Endothelial cell of umbilical vein (primary cell): ENCODE data around the gene PPP1R12A. TPM values are rescaled to one million over a fixed set of nuclear protein-coding genes. Genes with fewer than 3 reads are reported as not detected.

Experiments
- BruUV-seq: library from RNA; stranded (reverse); fragments of 400-500 nt; replicated peaks from 2 replicates; lab custom pipeline; 2021; lab: Mats Ljungman, UMichigan
- CTCF ChIA-PET: fragments of 300-600, 350-600 bp; sonication (Branson Sonifier 250); formaldehyde crosslinking; loops from one replicate; lab custom pipeline; 2021; ENCODE audit warnings: antibody characterized with exemption, inconsistent platforms; lab: Charles Lee
- POLR2A ChIA-PET: fragments of 300-600, 350-600 bp; sonication (Branson Sonifier 250); formaldehyde crosslinking; loops from one replicate; lab custom pipeline; 2021; ENCODE audit warnings: antibody characterized with exemption, inconsistent platforms; lab: Charles Lee
- DNase-seq: peaks from one replicate; pipeline ENCODE4 v3.0.0-alpha.2; 2011; ENCODE audit warnings: low read depth, low spot score
- FAIRE-seq: peaks from 2 replicates; lab custom pipeline; 2011; peaks lifted over from hg19 to GRCh38; lab: Jason Lieb, UNC
- H2AFZ ChIP-seq: 2 replicates; pipeline ENCODE4 v1.6.0; 2012; ENCODE audit warnings: low read depth, low read length, control low read depth, inconsistent platforms
- H3K27ac ChIP-seq: 2 replicates; pipeline ENCODE4 v1.5.1; 2011; ENCODE audit warnings: low read depth, mild to moderate bottlenecking, control low read depth, low read length, moderate library complexity; ENCODE audit not compliant: insufficient read depth
- H3K27me3 ChIP-seq, 2 experiments: 2 replicates each; pipeline versions ENCODE4 v1.6.0 to v1.6.1; 2011; ENCODE audit warnings: low read length in 2 of 2, mixed read lengths in 1 of 2; ENCODE audit not compliant: control insufficient read depth in 2 of 2, insufficient read depth in 2 of 2
- H3K36me3 ChIP-seq, 2 experiments: 2 replicates in 1 of 2; 3 replicates in 1 of 2; pipeline ENCODE4 v1.5.1; 2011; ENCODE audit warnings: low read length in 2 of 2, mild to moderate bottlenecking in 1 of 2, moderate library complexity in 1 of 2; ENCODE audit not compliant: control insufficient read depth in 2 of 2, insufficient read depth in 2 of 2; ENCODE audit errors: extremely low read depth in 1 of 2
- H3K4me1 ChIP-seq: 3 replicates; pipeline ENCODE4 v1.5.1; 2011; ENCODE audit warnings: mild to moderate bottlenecking, low read length; ENCODE audit not compliant: control insufficient read depth, insufficient read depth; ENCODE audit errors: extremely low read depth
- H3K4me2 ChIP-seq: 2 replicates; pipeline ENCODE4 v1.6.1; 2011; ENCODE audit warnings: low read length, control low read depth, mixed read lengths; ENCODE audit not compliant: insufficient read depth
- H3K4me3 ChIP-seq, 3 experiments: fragments of 200-600 bp in 1 of 3; sonication (generic), shearing (Covaris generic) in 1 of 3; replicated peaks in 1 of 3; 2 replicates each; pipeline ENCODE4 v1.5.1; 2011 to 2016; ENCODE audit warnings: control low read depth in 3 of 3, low read length in 3 of 3, mild to moderate bottlenecking in 2 of 3, inconsistent platforms in 1 of 3, low read depth in 1 of 3, moderate library complexity in 1 of 3; ENCODE audit not compliant: insufficient read depth in 1 of 3
- H3K79me2 ChIP-seq: 2 replicates; pipeline ENCODE4 v1.6.0; 2012; ENCODE audit warnings: low read length, inconsistent platforms; ENCODE audit not compliant: control insufficient read depth, insufficient read depth
- H3K9ac ChIP-seq: replicated peaks from 2 replicates; pipeline ENCODE3; 2011; ENCODE audit warnings: low read length, control low read depth; ENCODE audit not compliant: insufficient read depth; ENCODE audit errors: extremely low read depth
- H3K9me1 ChIP-seq: replicated peaks from 3 replicates; pipeline ENCODE4 v1.6.0; 2011; ENCODE audit warnings: mild to moderate bottlenecking, low read length; ENCODE audit not compliant: control insufficient read depth, insufficient read depth; ENCODE audit errors: extremely low read depth
- H3K9me3 ChIP-seq: replicated peaks from 2 replicates; pipeline ENCODE4 v1.5.1; 2012; ENCODE audit warnings: low read length, inconsistent platforms; ENCODE audit not compliant: control insufficient read depth, insufficient read depth
- H4K20me1 ChIP-seq: replicated peaks from 2 replicates; pipeline ENCODE3; 2011; ENCODE audit warnings: mild to moderate bottlenecking, low read length; ENCODE audit not compliant: control insufficient read depth, insufficient read depth; ENCODE audit errors: extremely low read depth
- EZH2 ChIP-seq: IDR thresholded peaks from 2 replicates; pipeline ENCODE4 v1.6.1; 2012; ENCODE audit warnings: borderline replicate concordance, low read depth, mild to moderate bottlenecking, moderate library complexity, low read length, inconsistent platforms; ENCODE audit not compliant: severe bottlenecking
- FOS ChIP-seq: IDR thresholded peaks from 2 replicates; pipeline ENCODE4 v1.6.1; 2011; ENCODE audit warnings: mild to moderate bottlenecking, low read length, moderate library complexity, borderline replicate concordance; ENCODE audit not compliant: insufficient read depth
- GATA2 ChIP-seq: IDR thresholded peaks from 2 replicates; pipeline ENCODE4 v1.7.0; 2011; ENCODE audit warnings: low read depth, mild to moderate bottlenecking, moderate library complexity, mixed read lengths, low read length; ENCODE audit not compliant: insufficient read length, insufficient read depth
- JUN ChIP-seq: IDR thresholded peaks from 2 replicates; pipeline ENCODE4 v1.6.1; 2011; ENCODE audit warnings: borderline replicate concordance, low read depth; ENCODE audit not compliant: insufficient read length, insufficient read depth
- MYC ChIP-seq: IDR thresholded peaks from one replicate; pipeline ENCODE4 v1.6.1; 2011; ENCODE audit warnings: mild to moderate bottlenecking, low read depth, low read length
- POLR2A ChIP-seq: IDR thresholded peaks from 2 replicates; pipeline ENCODE4 v1.6.1; 2012; ENCODE audit warnings: low read depth, mild to moderate bottlenecking, control low read depth, low read length
- POLR2AphosphoS5 ChIP-seq: IDR thresholded peaks from 2 replicates; pipeline ENCODE4 v1.6.1; 2012; ENCODE audit warnings: low read depth, mild to moderate bottlenecking, control low read depth, low read length, moderate library complexity; ENCODE audit not compliant: insufficient read depth
- dilution Hi-C: fragments of 300-500 bp; cut with MboI; formaldehyde crosslinking; loops from one replicate; pipeline ENCODE4 v1.15.0; 2019; ENCODE audit warnings: low sequenced_read_pairs; ENCODE audit not compliant: extremely low pct_ligation_motif_present
- intact Hi-C: fragments of 100-400 bp; cut with micrococcal nuclease; formaldehyde crosslinking; loops from one replicate; pipeline ENCODE4 v1.10.0; 2022
- polyA plus RNA-seq, 4 experiments: library from polyadenylated mRNA; depleted of rRNA in 3 of 4; stranded (reverse) in 3 of 4; unstranded in 1 of 4; fragments of >200 nt; gene quantifications; 2 replicates each; pipeline versions ENCODE4 v1.2.1 to v1.2.3, GENCODE V29; 2011 to 2012; ENCODE audit warnings: missing spikeins in 1 of 4
- total RNA-seq: library from RNA; stranded (reverse); gene quantifications from 2 replicates; pipeline ENCODE4 v1.2.3, GENCODE V29; 2021
- TF ChIP-seq, protein P1 (sequence below), 2 donors: IDR thresholded peaks; 1 replicate in 1 of 2; 2 replicates in 1 of 2; pipeline ENCODE4 v1.5.1; 2011; ENCODE audit warnings: low read length in 2 of 2, mild to moderate bottlenecking in 2 of 2, moderate library complexity in 2 of 2, control low read depth in 1 of 2, inconsistent platforms in 1 of 2, low read depth in 1 of 2; ENCODE audit not compliant: insufficient read depth in 1 of 2; ENCODE audit errors: extremely low read depth in 1 of 2
- TF ChIP-seq, protein P2 (sequence below): IDR thresholded peaks from 2 replicates; pipeline ENCODE4 v1.6.1; 2011; ENCODE audit not compliant: insufficient read depth, insufficient read length

Gene PPP1R12A
- total and polyA plus RNA-seq, 2 donors (not counting 3 experiments of a cell fraction or from before 2014, with no cell fraction given), result 12.9 to 83.9 TPM

GRCh38 chr12:79932357-79932756, 2.5 kb downstream of the PPP1R12A start:
- H3K79me2 ChIP-seq, result peaks cover 79% of the 10 kb centered on the region
- POLR2A ChIA-PET, result interaction anchor here (0.6 kb wide), 1 partner anchor 14 kb away, joined by 3 read pairs; no protein-coding TSS in a partner anchor
- H3K9ac ChIP-seq, result peak overlapping the region; percentile 91
- H3K9me1 ChIP-seq, result no peaks in the 10 kb centered on the region
- TF ChIP-seq POLR2A, result no peak
- no peak for TF ChIP-seq MYC
- no peak for TF ChIP-seq FOS
- no peak for TF ChIP-seq GATA2
- TF ChIP-seq JUN, result no peak
- TF ChIP-seq, protein P1, sequence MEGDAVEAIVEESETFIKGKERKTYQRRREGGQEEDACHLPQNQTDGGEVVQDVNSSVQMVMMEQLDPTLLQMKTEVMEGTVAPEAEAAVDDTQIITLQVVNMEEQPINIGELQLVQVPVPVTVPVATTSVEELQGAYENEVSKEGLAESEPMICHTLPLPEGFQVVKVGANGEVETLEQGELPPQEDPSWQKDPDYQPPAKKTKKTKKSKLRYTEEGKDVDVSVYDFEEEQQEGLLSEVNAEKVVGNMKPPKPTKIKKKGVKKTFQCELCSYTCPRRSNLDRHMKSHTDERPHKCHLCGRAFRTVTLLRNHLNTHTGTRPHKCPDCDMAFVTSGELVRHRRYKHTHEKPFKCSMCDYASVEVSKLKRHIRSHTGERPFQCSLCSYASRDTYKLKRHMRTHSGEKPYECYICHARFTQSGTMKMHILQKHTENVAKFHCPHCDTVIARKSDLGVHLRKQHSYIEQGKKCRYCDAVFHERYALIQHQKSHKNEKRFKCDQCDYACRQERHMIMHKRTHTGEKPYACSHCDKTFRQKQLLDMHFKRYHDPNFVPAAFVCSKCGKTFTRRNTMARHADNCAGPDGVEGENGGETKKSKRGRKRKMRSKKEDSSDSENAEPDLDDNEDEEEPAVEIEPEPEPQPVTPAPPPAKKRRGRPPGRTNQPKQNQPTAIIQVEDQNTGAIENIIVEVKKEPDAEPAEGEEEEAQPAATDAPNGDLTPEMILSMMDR (IDR thresholded peaks at IDR 0.05; ENCODE audit: extremely low read depth in 1 of 2, insufficient read depth in 1 of 2, low read depth in 1 of 2, low read length in 2 of 2), result no peak
- no peak for TF ChIP-seq POLR2AphosphoS5
- no peak for TF ChIP-seq EZH2
- TF ChIP-seq, protein P2, sequence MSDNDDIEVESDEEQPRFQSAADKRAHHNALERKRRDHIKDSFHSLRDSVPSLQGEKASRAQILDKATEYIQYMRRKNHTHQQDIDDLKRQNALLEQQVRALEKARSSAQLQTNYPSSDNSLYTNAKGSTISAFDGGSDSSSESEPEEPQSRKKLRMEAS, result no peak
- H3K27me3 ChIP-seq, result no peaks in the 10 kb centered on the region
- H4K20me1 ChIP-seq, result peaks cover 9% of the 10 kb centered on the region
- H3K36me3 ChIP-seq, result no peaks in the 10 kb centered on the region
- FAIRE-seq, result no peak
- DNase-seq, result peak; percentile 24
- dilution Hi-C loops (no loop called here), intact Hi-C loops (loop anchor here (5.0 to 10.0 kb wide), 2 partner anchors 90 to 422 kb away; no protein-coding TSS in a partner anchor)
- peak overlapping the region in 1 of 3 experiments; percentile 89 for H3K4me3 ChIP-seq
- H3K4me1 ChIP-seq, result peaks cover 22% of the 10 kb centered on the region
- peak overlapping the region; percentile 91 for H3K4me2 ChIP-seq
- no TSS peak for BruUV-seq
- CTCF ChIA-PET, result interaction anchor here (1.0 to 1.3 kb wide), 2 partner anchors 17 to 46 kb away, joined by 3 to 4 read pairs; no protein-coding TSS in a partner anchor
- H3K9me3 ChIP-seq, result no peaks in the 10 kb centered on the region
- no peak overlapping the region for H3K27ac ChIP-seq
- H2AFZ ChIP-seq, result no peak overlapping the region
